Tibial nerve (tissue), 4 donors: ENCODE measurements around the gene CDC14B. TPM values are rescaled to one million over a fixed set of nuclear protein-coding genes. Genes with fewer than 3 reads are reported as not detected.

Source experiments
- DNase-seq, 2 donors: peaks; one replicate each; pipeline ENCODE4 v3.0.0-alpha.2; 2019; ENCODE audit warnings: low spot score in 2 of 2
- H3K27ac ChIP-seq, 4 donors: fragments of 200-600 bp; sonication (generic) in 3 of 4; one replicate each; pipeline ENCODE4 v1.5.1; 2017 to 2019; ENCODE audit warnings: mild to moderate bottlenecking in 1 of 4
- H3K27me3 ChIP-seq, 2 donors: fragments of 200-600 bp; sonication (generic) in 1 of 2; one replicate each; pipeline versions ENCODE4 v1.5.1 to v1.6.0; 2017 to 2019
- H3K36me3 ChIP-seq, 3 donors: fragments of 200-600 bp; sonication (generic); one replicate each; pipeline ENCODE4 v1.5.1; 2018 to 2019
- H3K4me1 ChIP-seq, 4 donors: fragments of 200-600 bp; sonication (generic) in 3 of 4; one replicate each; pipeline ENCODE4 v1.5.1; 2017 to 2019
- H3K4me3 ChIP-seq, 4 donors: fragments of 200-600 bp; sonication (generic) in 3 of 4; one replicate each; pipeline ENCODE4 v1.5.1; 2017 to 2019; ENCODE audit warnings: mild to moderate bottlenecking in 1 of 4, moderate library complexity in 1 of 4
- H3K9me3 ChIP-seq, 4 donors: fragments of 200-600 bp; sonication (generic) in 3 of 4; one replicate each; pipeline ENCODE4 v1.5.1; 2017 to 2019
- EP300 ChIP-seq, 2 donors: sonication (generic); formaldehyde crosslinking; IDR thresholded peaks; one replicate each; pipeline ENCODE4 v1.6.1; 2017; ENCODE audit warnings: antibody characterized with exemption in 2 of 2, mild to moderate bottlenecking in 1 of 2
- POLR2A ChIP-seq, 2 donors: fragments of 450-650 bp; IDR thresholded peaks; one replicate each; pipeline ENCODE4 v1.6.1; 2017; ENCODE audit warnings: antibody characterized with exemption in 2 of 2, mild to moderate bottlenecking in 2 of 2, moderate library complexity in 2 of 2
- WGBS, 2 donors: methylation state at CpG; one replicate each; pipeline ENCODE4 v1.1.5; 2018; 5-methylcytosine and 5-hydroxymethylcytosine counted together
- total RNA-seq, 4 donors: library from RNA; depleted of rRNA; stranded (reverse); fragments of >200 nt; gene quantifications; one replicate each; pipeline ENCODE4 v1.1.0, GENCODE V29; 2016
- TF ChIP-seq, protein P1 (sequence below), 5 experiments: fragments of 200-600 bp in 3 of 5; fragments of 450-650 bp in 2 of 5; sonication (generic) in 3 of 5; IDR thresholded peaks; one replicate each; pipeline ENCODE4 v1.5.1; 2016 to 2019; ENCODE audit warnings: antibody characterized with exemption in 5 of 5, mild to moderate bottlenecking in 3 of 5, moderate library complexity in 2 of 5

Gene CDC14B
- total RNA-seq, 4 donors from 2014 or later = 25.9 to 34.1 (median 27.6) TPM

DNA sequence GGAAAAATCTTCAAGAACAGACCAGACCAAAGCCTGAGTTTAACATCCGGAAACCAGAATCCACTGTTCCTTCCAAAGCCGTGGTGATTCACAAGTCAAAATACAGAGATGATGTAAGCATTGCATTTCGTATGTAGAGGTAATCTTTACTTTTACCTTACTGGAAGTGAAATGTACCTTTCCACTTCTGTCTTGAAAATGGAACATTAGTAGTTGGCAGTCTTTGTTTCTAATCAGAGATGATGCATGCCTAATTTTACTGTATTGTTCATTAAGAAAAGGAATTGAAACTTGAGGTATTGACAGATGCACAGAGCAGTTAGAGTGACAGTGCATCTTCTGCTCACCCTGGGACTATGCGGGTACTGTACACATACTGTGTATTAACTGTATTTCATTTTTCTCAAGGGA, 135.1 kb downstream of the CDC14B start:
- no peak for DNase-seq

DNA sequence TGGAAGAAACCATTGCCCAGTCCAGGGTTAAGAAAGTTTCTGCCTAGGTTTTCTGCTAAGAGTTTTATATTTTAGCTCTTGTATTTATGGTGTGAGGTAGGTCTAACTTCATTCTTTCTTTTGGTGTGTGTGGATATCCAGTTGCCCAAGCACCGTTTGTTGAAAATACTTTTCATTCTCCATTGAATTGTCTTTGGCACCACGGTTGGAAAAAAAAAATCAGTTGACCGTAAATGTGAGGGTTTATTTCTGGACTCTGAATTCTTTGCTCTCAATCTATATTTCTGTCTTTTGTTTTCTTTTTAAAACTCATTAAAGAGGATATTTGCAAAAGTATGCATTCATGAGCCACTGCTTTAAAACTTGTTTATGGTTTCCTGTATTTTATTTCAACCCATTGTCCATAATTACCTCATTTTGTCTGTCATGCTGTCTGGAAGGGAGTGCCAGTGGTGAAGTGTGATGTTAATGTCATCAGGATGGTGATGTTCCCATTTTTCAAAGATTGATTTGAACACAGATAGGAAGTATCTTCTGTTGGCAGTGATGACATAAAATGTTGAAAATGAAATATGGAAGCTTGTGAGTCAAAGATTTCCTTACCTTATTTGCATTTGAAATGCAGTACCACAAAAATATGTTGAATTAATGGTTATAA, 135.8 kb downstream of the CDC14B start:
- H3K9me3 ChIP-seq = no peaks in the 10 kb centered on the region
- H3K27ac ChIP-seq = peak overlapping the region in 1 of 4 donors; percentile 57
- H3K27me3 ChIP-seq = no peaks in the 10 kb centered on the region
- H3K4me1 ChIP-seq = peaks cover 0 to 41% (median 8%) of the 10 kb centered on the region in 4 donors
- 19 to 41% methylated on average over 3 of the region's 3 CpGs for WGBS, 2 donors
- H3K4me3 ChIP-seq = no peak overlapping the region
- H3K36me3 ChIP-seq = peaks cover 0 to 45% (median 6%) of the 10 kb centered on the region in 3 donors
- TF ChIP-seq, protein P1, sequence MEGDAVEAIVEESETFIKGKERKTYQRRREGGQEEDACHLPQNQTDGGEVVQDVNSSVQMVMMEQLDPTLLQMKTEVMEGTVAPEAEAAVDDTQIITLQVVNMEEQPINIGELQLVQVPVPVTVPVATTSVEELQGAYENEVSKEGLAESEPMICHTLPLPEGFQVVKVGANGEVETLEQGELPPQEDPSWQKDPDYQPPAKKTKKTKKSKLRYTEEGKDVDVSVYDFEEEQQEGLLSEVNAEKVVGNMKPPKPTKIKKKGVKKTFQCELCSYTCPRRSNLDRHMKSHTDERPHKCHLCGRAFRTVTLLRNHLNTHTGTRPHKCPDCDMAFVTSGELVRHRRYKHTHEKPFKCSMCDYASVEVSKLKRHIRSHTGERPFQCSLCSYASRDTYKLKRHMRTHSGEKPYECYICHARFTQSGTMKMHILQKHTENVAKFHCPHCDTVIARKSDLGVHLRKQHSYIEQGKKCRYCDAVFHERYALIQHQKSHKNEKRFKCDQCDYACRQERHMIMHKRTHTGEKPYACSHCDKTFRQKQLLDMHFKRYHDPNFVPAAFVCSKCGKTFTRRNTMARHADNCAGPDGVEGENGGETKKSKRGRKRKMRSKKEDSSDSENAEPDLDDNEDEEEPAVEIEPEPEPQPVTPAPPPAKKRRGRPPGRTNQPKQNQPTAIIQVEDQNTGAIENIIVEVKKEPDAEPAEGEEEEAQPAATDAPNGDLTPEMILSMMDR (IDR thresholded peaks at IDR 0.05) = no peak
- TF ChIP-seq EP300 (IDR thresholded peaks at IDR 0.05) (no peak), POLR2A (IDR thresholded peaks at IDR 0.05) (no peak)
- no peak for DNase-seq

More for the DNA sequence above, 135.1 kb downstream of the CDC14B start:
- Histone ChIP-seq H3K27ac (peak overlapping the region in 1 of 4 donors; percentile 57), H3K27me3 (no peaks in the 10 kb centered on the region), H3K4me1 (peaks cover 0 to 41% (median 8%) of the 10 kb centered on the region in 4 donors), H3K9me3 (no peaks in the 10 kb centered on the region), H3K4me3 (no peak overlapping the region), H3K36me3 (peaks cover 0 to 51% (median 6%) of the 10 kb centered on the region in 3 donors)
- WGBS, 2 donors = 85 to 90% methylated on average over 4 of the region's 4 CpGs
- TF ChIP-seq, protein P1 (IDR thresholded peaks at IDR 0.05) = no peak
- TF ChIP-seq POLR2A (IDR thresholded peaks at IDR 0.05) = no peak
- no peak for TF ChIP-seq EP300 (IDR thresholded peaks at IDR 0.05)

DNA sequence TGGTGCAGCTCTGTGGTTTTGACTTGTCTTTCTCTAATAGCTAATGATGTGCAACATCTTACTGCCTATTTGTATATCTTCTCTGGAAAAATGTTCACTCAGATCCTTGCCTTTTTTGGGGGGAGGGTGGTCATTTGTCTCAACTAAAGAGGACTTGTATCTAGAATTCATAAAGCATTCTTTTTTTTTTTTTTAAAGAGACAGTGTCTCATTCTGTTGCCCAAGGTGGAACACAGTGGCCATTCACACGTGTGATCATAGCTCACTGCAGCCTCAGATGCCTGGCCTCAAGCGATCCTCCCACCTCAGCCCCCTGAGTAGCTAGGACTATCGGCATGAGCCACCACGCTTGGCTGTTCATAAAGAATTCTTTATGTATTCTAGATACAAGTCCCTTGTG, 136.4 kb downstream of the CDC14B start:
- no peak for DNase-seq
- Histone ChIP-seq H3K27me3 (no peaks in the 10 kb centered on the region), H3K9me3 (no peaks in the 10 kb centered on the region), H3K36me3 (peaks cover 0 to 38% (median 0%) of the 10 kb centered on the region in 3 donors), H3K27ac (peak overlapping the region in 1 of 4 donors; percentile 14), H3K4me3 (no peak overlapping the region), H3K4me1 (peaks cover 0 to 39% (median 8%) of the 10 kb centered on the region in 4 donors)
- TF ChIP-seq EP300 (IDR thresholded peaks at IDR 0.05) (no peak), POLR2A (IDR thresholded peaks at IDR 0.05) (no peak)
- WGBS, 2 donors = 72 to 86% methylated on average over 4 of the region's 4 CpGs

DNA sequence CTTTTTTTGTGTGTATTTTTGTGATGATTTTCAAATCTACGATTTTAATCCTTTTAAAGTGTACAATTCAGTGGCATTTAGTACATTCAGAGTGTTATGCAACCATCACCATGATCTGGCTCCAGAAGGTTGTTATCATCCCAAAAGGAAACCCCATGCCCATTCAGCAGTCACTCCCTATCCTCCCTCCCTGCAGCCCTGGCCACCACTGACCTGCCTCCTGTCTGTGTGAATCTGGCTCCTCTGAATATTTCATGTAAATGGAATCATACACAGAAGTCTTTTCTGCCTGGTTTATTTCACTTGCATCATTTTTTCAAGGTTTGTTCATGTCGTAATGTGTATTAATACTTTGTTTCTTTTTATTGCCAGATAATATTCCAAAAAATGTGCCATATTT, 137.2 kb downstream of the CDC14B start:
- Histone ChIP-seq H3K9me3 (no peaks in the 10 kb centered on the region), H3K36me3 (peaks cover 0 to 34% (median 0%) of the 10 kb centered on the region in 3 donors), H3K27ac (no peak overlapping the region), H3K4me1 (peaks cover 0 to 32% (median 7%) of the 10 kb centered on the region in 4 donors), H3K27me3 (no peaks in the 10 kb centered on the region), H3K4me3 (no peak overlapping the region)
- DNase-seq = no peak
- TF ChIP-seq EP300 (IDR thresholded peaks at IDR 0.05) (no peak), POLR2A (IDR thresholded peaks at IDR 0.05) (no peak)
- TF ChIP-seq, protein P1 (IDR thresholded peaks at IDR 0.05) = no peak
- WGBS, 2 donors = 67 to 87% methylated on average over 2 of the region's 2 CpGs

DNA sequence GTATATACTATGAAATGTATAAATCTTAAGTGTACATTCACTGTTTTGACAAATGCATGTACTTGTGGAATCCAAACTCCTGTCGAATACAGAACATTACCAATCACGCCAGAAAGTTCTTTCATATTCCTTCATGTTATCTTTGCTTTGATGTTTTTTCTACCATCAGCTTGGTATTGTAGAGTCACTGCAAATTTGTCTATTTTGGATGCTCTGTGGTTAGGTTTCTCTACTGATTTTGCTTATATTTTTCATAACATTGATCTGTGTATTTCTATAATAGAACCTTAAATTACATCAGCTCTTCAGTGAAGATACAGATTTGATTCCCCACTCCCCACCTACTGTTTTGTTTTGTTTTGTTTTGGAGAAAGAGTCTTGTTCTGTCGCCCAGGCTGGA, 138.9 kb downstream of the CDC14B start:
- no peaks in the 10 kb centered on the region for H3K27me3 ChIP-seq
- no peak for TF ChIP-seq EP300 (IDR thresholded peaks at IDR 0.05)
- no peak for TF ChIP-seq POLR2A (IDR thresholded peaks at IDR 0.05)
- TF ChIP-seq, protein P1 (IDR thresholded peaks at IDR 0.05) = no peak
- no peak overlapping the region for H3K4me3 ChIP-seq
- 93 to 98% methylated on average over 3 of the region's 3 CpGs for WGBS, 2 donors
- H3K4me1 ChIP-seq = peaks cover 0 to 14% (median 0%) of the 10 kb centered on the region in 4 donors
- peaks cover 0 to 31% (median 0%) of the 10 kb centered on the region in 3 donors for H3K36me3 ChIP-seq
- H3K27ac ChIP-seq = no peak overlapping the region
- H3K9me3 ChIP-seq = no peaks in the 10 kb centered on the region
- DNase-seq = no peak
